HEK293 (cell line): ENCODE data around the gene GAGE12H.
"Not testable (repeated sequence)": the region's sequence is repeated elsewhere in the genome, so short reads cannot be mapped to it uniquely, and the experiment has no call there.

Experiments used
- CTCF ChIP-seq: fragments of 450-650 bp; formaldehyde crosslinking; IDR thresholded peaks from 2 replicates; pipeline ENCODE4 v1.5.1; 2016; ENCODE audit warnings: missing biosample characterization, missing genetic modification characterization
- HOXA7 ChIP-seq: sonication (generic); formaldehyde crosslinking; IDR thresholded peaks from 2 replicates; pipeline ENCODE4 v1.8.1; 2022; ENCODE audit warnings: missing genetic modification reagents, borderline replicate concordance
- IKZF3 ChIP-seq: fragments of 450-650 bp; IDR thresholded peaks from 2 replicates; pipeline ENCODE4 v1.5.0; 2018; ENCODE audit warnings: missing biosample characterization, mild to moderate bottlenecking, missing genetic modification characterization, moderate library complexity
- REST ChIP-seq: fragments of 450-650 bp; formaldehyde crosslinking; IDR thresholded peaks from 2 replicates; pipeline ENCODE4 v1.5.1; 2016; ENCODE audit warnings: missing biosample characterization, missing genetic modification characterization
- TRIM28 ChIP-seq: IDR thresholded peaks from 2 replicates; pipeline ENCODE4 v1.6.1; 2011; ENCODE audit warnings: low read length, control low read depth, borderline replicate concordance
- YY1 ChIP-seq: fragments of 450-650 bp; formaldehyde crosslinking; IDR thresholded peaks from 2 replicates; pipeline ENCODE4 v1.5.1; 2018; ENCODE audit warnings: missing biosample characterization, missing genetic modification characterization
- ZNF10 ChIP-seq: fragments of 450-650 bp; formaldehyde crosslinking; IDR thresholded peaks from 2 replicates; pipeline ENCODE4 v1.5.1; 2017; ENCODE audit warnings: missing biosample characterization, missing genetic modification characterization
- ZNF174 ChIP-seq: fragments of 450-650 bp; formaldehyde crosslinking; IDR thresholded peaks from 2 replicates; pipeline ENCODE4 v1.5.0; 2017; ENCODE audit warnings: missing biosample characterization, mild to moderate bottlenecking, missing genetic modification characterization
- ZNF26 ChIP-seq: fragments of 450-650 bp; formaldehyde crosslinking; IDR thresholded peaks from 2 replicates; pipeline ENCODE4 v1.5.1; 2016; ENCODE audit warnings: missing biosample characterization, missing genetic modification characterization
- ZNF274 ChIP-seq, 2 experiments: fragments of 200-500 bp in 1 of 2; fragments of 450-650 bp in 1 of 2; sonication (Bioruptor generic) in 1 of 2; formaldehyde crosslinking in 1 of 2; IDR thresholded peaks; 2 replicates each; pipeline versions ENCODE4 v1.5.1 to v1.6.1; 2014 to 2016; ENCODE audit warnings: borderline replicate concordance in 1 of 2, inconsistent platforms in 1 of 2, low read length in 1 of 2, missing biosample characterization in 1 of 2, missing genetic modification characterization in 1 of 2
- ZNF544 ChIP-seq: fragments of 450-650 bp; formaldehyde crosslinking; IDR thresholded peaks from 2 replicates; pipeline ENCODE4 v1.5.0; 2017; ENCODE audit warnings: missing biosample characterization, missing genetic modification characterization
- ZNF830 ChIP-seq: fragments of 450-650 bp; IDR thresholded peaks from 2 replicates; pipeline ENCODE4 v1.5.0; 2018; ENCODE audit warnings: missing biosample characterization, missing genetic modification characterization, low read depth, mild to moderate bottlenecking, moderate library complexity

GRCh38 chrX:49560542-49560941 is 19.2 kb upstream of the GAGE12H start, which contains the start of gene GAGE12F:
- TF ChIP-seq ZNF544 (tag by site-specific recombination); HOXA7 (CRISPR knock-in tag); ZNF26 (tag by site-specific recombination); YY1; IKZF3 (tag by site-specific recombination); TRIM28; REST (tag by site-specific recombination); ZNF174 (tag by site-specific recombination); ZNF830 (tag by site-specific recombination); ZNF10 (tag by site-specific recombination); ZNF274 (IDR thresholded peaks at IDR 0.05; ENCODE audit: low read length); ZNF274 (tag by site-specific recombination; IDR thresholded peaks at IDR 0.05; ENCODE audit: borderline replicate concordance); CTCF (tag by site-specific recombination): not testable (repeated sequence)
